Caco-2 (cell line): ENCODE measurements around the gene PHF13. TPM values are rescaled to one million over a fixed set of nuclear protein-coding genes. Genes with fewer than 3 reads are reported as not detected.
A peak's percentile ranks its signal among the peaks of the same experiment; 100 is the strongest.
"Not testable (repeated sequence)": the region's sequence is repeated elsewhere in the genome, so short reads cannot be mapped to it uniquely, and the experiment has no call there.

Experiments used
- BruUV-seq: library from RNA; stranded (reverse); fragments of 400-500 nt; replicated peaks from 2 replicates; lab custom pipeline; 2021; lab: Mats Ljungman, UMichigan
- CTCF ChIA-PET: fragments of 300-600 bp; sonication (Branson Sonifier 250); formaldehyde crosslinking; loops from one replicate; lab custom pipeline; 2022; ENCODE audit warnings: antibody characterized with exemption; lab: Charles Lee
- POLR2A ChIA-PET: fragments of 300-600 bp; sonication (Branson Sonifier 250); formaldehyde crosslinking; loops from one replicate; lab custom pipeline; 2022; ENCODE audit warnings: antibody characterized with exemption; lab: Charles Lee
- DNase-seq, 2 experiments: peaks; one replicate each; pipeline versions ENCODE4 v3.0.0 to v3.0.0-alpha.2; 2020 to 2022
- H3K27me3 ChIP-seq: replicated peaks from 2 replicates; pipeline ENCODE4 v1.6.0; 2011; ENCODE audit warnings: low read length; ENCODE audit not compliant: control insufficient read depth, insufficient read depth
- H3K36me3 ChIP-seq: 2 replicates; pipeline ENCODE4 v1.5.1; 2011; ENCODE audit warnings: low read length; ENCODE audit not compliant: control insufficient read depth, insufficient read depth
- H3K4me1 ChIP-seq: fragments of 250-450 bp; sonication (Bioruptor Pico); 2 replicates; pipeline ENCODE4 v1.5.1; 2020; ENCODE audit warnings: mild to moderate bottlenecking
- H3K4me3 ChIP-seq: 2 replicates; pipeline ENCODE4 v1.5.1; 2011; ENCODE audit warnings: low read depth, mild to moderate bottlenecking, control low read depth, low read length
- H3K9me3 ChIP-seq: fragments of 250-450 bp; sonication (Bioruptor Pico); 2 replicates; pipeline ENCODE4 v1.5.1; 2020; ENCODE audit warnings: mild to moderate bottlenecking, moderate library complexity
- H3K27ac Mint-ChIP-seq: one replicate; pipeline ENCODE4 v1.8.0; 2022; ENCODE audit warnings: mixed read lengths; ENCODE audit not compliant: unreplicated experiment
- H3K27me3 Mint-ChIP-seq: one replicate; pipeline ENCODE4 v1.8.0; 2022; ENCODE audit warnings: mixed read lengths; ENCODE audit not compliant: insufficient read depth, unreplicated experiment
- H3K36me3 Mint-ChIP-seq: one replicate; pipeline ENCODE4 v1.8.0; 2022; ENCODE audit warnings: mild to moderate bottlenecking, mixed read lengths; ENCODE audit not compliant: insufficient read depth, unreplicated experiment
- H3K4me1 Mint-ChIP-seq: one replicate; pipeline ENCODE4 v1.8.0; 2022; ENCODE audit warnings: low read depth, mixed read lengths; ENCODE audit not compliant: unreplicated experiment
- H3K4me3 Mint-ChIP-seq: one replicate; pipeline ENCODE4 v1.8.0; 2022; ENCODE audit warnings: mild to moderate bottlenecking, moderate library complexity, mixed read lengths; ENCODE audit not compliant: unreplicated experiment
- H3K9me3 Mint-ChIP-seq: one replicate; pipeline ENCODE4 v1.8.0; 2022; ENCODE audit warnings: mixed read lengths; ENCODE audit not compliant: unreplicated experiment
- intact Hi-C: fragments of 100-400 bp; cut with micrococcal nuclease; formaldehyde crosslinking; loops from one replicate; pipeline ENCODE4 v1.10.0; 2022; ENCODE audit not compliant: unreplicated experiment
- total RNA-seq: library from RNA; stranded (reverse); gene quantifications from 2 replicates; pipeline ENCODE4 v1.2.3, GENCODE V29; 2022
- TF ChIP-seq, protein P1 (sequence below), 2 experiments: fragments of 200-600 bp in 1 of 2; IDR thresholded peaks; 1 replicate in 1 of 2; 2 replicates in 1 of 2; pipeline versions ENCODE4 v1.5.1 to v1.8.0; 2011 to 2022; ENCODE audit warnings: antibody characterized with exemption in 1 of 2, control low read depth in 1 of 2, inconsistent platforms in 1 of 2, low read depth in 1 of 2, low read length in 1 of 2, mild to moderate bottlenecking in 1 of 2, moderate library complexity in 1 of 2; ENCODE audit not compliant: insufficient read depth in 1 of 2, severe bottlenecking in 1 of 2, unreplicated experiment in 1 of 2

The PHF13 gene
- total RNA-seq, 1 experiment from 2014 or later: 21.8 TPM

DNA sequence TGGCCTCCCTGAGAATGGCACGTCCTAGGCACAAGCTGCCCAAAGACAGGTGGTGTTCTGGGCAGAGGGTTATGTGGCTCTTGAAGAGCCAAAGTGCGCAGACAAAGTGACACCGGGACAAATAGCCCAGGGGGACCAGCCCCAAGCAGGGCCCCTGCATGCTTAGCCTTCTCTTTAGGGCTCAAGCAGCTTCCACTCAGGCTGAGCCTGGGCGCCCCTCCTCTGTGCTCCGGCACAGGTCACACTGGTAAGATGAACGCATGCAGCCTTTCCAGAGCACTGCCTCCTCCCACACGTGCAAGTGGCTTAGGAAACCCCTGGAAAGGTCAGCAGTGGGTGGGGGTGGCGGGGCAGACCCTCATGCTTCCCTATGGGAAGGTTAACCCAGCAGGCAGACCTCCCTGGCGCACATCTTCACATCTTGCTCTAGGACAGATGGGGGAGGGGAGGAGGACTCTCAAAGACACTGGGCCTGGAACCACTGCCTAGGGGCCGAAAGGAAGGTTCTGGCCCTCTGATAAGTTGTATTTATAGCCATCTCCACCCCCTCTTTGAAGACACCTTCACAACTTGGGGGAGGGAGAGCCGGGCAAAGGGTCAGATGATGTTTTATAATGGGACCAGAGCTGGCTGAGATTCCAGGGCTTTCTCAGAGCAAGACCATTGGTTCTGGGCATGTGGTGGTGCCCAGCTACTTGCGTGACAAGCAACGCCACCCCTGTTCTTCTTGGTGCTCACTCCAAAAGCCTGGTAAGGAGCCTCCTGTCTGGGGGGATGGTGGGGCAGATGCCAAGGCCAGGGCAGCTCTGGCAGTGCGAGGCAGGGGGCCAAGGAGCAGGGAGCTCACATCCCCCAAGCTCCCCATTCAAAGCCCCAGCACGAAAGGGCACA, 16.4 kb upstream of the PHF13 start:
- no peak for DNase-seq
- ChIA-PET POLR2A (no interaction called here), CTCF (no interaction called here)
- H3K36me3 ChIP-seq: peaks cover 6% of the 10 kb centered on the region
- no peaks in the 10 kb centered on the region for H3K9me3 Mint-ChIP-seq
- no peaks in the 10 kb centered on the region for H3K4me1 Mint-ChIP-seq
- no peaks in the 10 kb centered on the region for H3K27me3 ChIP-seq
- BruUV-seq: no TSS peak
- TF ChIP-seq, protein P1, sequence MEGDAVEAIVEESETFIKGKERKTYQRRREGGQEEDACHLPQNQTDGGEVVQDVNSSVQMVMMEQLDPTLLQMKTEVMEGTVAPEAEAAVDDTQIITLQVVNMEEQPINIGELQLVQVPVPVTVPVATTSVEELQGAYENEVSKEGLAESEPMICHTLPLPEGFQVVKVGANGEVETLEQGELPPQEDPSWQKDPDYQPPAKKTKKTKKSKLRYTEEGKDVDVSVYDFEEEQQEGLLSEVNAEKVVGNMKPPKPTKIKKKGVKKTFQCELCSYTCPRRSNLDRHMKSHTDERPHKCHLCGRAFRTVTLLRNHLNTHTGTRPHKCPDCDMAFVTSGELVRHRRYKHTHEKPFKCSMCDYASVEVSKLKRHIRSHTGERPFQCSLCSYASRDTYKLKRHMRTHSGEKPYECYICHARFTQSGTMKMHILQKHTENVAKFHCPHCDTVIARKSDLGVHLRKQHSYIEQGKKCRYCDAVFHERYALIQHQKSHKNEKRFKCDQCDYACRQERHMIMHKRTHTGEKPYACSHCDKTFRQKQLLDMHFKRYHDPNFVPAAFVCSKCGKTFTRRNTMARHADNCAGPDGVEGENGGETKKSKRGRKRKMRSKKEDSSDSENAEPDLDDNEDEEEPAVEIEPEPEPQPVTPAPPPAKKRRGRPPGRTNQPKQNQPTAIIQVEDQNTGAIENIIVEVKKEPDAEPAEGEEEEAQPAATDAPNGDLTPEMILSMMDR (IDR thresholded peaks at IDR 0.05; ENCODE audit: insufficient read depth in 1 of 2, low read depth in 1 of 2, low read length in 1 of 2, severe bottlenecking in 1 of 2, unreplicated experiment in 1 of 2): no peak
- intact Hi-C loops: no loop called here
- no peak overlapping the region for H3K27ac Mint-ChIP-seq
- no peaks in the 10 kb centered on the region for H3K9me3 ChIP-seq
- peaks cover 73% of the 10 kb centered on the region for H3K36me3 Mint-ChIP-seq
- no peaks in the 10 kb centered on the region for H3K27me3 Mint-ChIP-seq
- no peak overlapping the region for H3K4me3 ChIP-seq
- H3K4me1 ChIP-seq: no peaks in the 10 kb centered on the region
- H3K4me3 Mint-ChIP-seq: no peak overlapping the region

DNA sequence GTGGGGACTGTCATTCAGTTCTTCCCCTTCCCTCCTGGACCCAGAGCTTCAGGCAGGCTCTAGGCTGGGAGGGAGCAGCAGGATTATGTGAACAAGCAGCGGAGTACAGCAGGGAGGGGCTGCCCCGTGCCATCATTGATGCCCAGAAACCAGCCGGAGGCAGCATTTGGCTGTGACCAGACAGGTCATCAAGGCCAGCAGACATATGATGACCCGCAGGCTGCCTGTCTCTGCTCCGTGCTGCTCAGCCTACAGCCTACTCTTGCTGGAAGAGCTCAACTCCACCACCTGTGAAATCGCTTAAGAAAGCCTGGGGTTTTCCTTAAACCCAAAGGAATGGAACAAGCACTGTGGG, 15.8 kb upstream of the PHF13 start:
- Histone ChIP-seq H3K36me3 (peaks cover 6% of the 10 kb centered on the region), H3K4me3 (no peak overlapping the region), H3K4me1 (no peaks in the 10 kb centered on the region), H3K9me3 (no peaks in the 10 kb centered on the region), H3K27me3 (no peaks in the 10 kb centered on the region)
- intact Hi-C loops: no loop called here
- H3K4me1 Mint-ChIP-seq: no peaks in the 10 kb centered on the region
- DNase-seq: no peak
- BruUV-seq: no TSS peak
- no peak overlapping the region for H3K4me3 Mint-ChIP-seq
- no peak overlapping the region for H3K27ac Mint-ChIP-seq
- TF ChIP-seq, protein P1 (IDR thresholded peaks at IDR 0.05; ENCODE audit: insufficient read depth in 1 of 2, low read depth in 1 of 2, low read length in 1 of 2, severe bottlenecking in 1 of 2, unreplicated experiment in 1 of 2): no peak
- H3K36me3 Mint-ChIP-seq: peaks cover 73% of the 10 kb centered on the region
- ChIA-PET POLR2A (no interaction called here), CTCF (no interaction called here)
- H3K9me3 Mint-ChIP-seq: no peaks in the 10 kb centered on the region
- H3K27me3 Mint-ChIP-seq: no peaks in the 10 kb centered on the region

DNA sequence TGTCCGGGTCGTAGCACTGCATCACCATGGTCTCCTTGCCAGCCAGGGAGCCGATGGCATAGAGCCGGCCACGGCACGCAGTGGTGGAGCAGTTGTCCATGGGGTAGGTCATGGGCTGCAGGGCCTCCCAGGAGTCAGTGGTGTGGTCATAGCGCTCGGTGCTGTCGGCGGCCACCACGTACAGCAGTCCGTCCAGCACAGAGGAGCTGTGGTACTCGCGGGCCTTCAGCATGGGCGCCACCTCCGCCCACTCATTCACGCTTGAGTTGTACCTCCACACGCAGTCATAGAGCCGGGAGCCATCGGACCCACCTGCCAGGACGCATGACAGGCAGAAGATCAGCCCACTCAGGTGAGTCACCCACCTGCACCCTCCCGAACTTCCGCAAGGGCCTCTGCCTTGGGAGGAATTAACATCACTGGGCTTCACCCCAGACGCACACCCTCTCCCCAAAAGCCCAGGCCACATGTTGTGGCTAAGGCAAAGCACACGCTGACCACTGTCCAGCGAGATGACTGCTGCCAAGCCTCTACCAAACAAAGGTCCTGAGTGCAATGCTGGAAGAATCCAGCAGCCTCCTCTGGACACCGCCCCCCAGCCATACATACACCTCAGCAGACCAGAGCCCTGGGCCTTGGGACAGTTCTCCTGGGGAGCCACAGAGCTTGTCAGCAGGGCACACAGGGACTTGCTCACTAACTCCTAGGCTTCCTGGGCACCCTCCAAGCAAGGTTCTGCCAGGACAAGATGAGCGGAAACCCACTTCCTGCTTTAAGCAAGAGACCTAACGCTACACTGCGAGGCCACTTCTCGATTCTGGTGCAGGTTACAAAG, 14.2 kb upstream of the PHF13 start:
- Histone ChIP-seq H3K9me3 (no peaks in the 10 kb centered on the region), H3K4me3 (no peak overlapping the region), H3K27me3 (no peaks in the 10 kb centered on the region), H3K36me3 (peaks cover 6% of the 10 kb centered on the region), H3K4me1 (no peaks in the 10 kb centered on the region)
- intact Hi-C loops: no loop called here
- Mint-ChIP-seq H3K4me3 (no peak overlapping the region), H3K4me1 (no peaks in the 10 kb centered on the region), H3K36me3 (peaks cover 73% of the 10 kb centered on the region), H3K27me3 (no peaks in the 10 kb centered on the region), H3K27ac (no peak overlapping the region), H3K9me3 (no peaks in the 10 kb centered on the region)
- ChIA-PET POLR2A (no interaction called here), CTCF (no interaction called here)
- no TSS peak for BruUV-seq
- TF ChIP-seq, protein P1 (IDR thresholded peaks at IDR 0.05; ENCODE audit: insufficient read depth in 1 of 2, low read depth in 1 of 2, low read length in 1 of 2, severe bottlenecking in 1 of 2, unreplicated experiment in 1 of 2): no peak
- no peak for DNase-seq

DNA sequence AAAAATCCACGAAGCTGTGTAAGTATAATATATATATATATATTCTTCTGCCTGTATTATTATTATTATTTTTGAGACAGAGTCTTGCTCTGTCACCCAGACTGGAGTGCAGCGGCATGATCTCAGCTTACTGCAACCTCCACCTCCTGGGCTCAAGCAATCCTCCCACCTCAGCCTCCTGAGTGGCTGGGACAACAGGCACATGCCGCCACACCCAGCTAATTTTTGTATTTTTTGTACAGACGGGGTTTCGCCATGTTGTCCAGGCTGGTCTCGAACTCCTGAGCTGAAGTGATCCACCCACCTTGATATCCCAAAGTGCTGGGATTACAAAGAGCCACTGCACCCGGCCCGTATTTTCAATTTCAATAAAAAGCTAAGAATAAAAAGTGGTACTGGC, 13.5 kb upstream of the PHF13 start:
- not testable (repeated sequence) for H3K4me1 Mint-ChIP-seq, H3K27me3 Mint-ChIP-seq, H3K27ac Mint-ChIP-seq

More for the DNA sequence above, 13.5 kb upstream of the PHF13 start:
- H3K36me3 ChIP-seq, BruUV-seq, H3K9me3 Mint-ChIP-seq, H3K9me3 ChIP-seq, POLR2A ChIA-PET, H3K4me1 ChIP-seq, DNase-seq, H3K27me3 ChIP-seq, CTCF ChIA-PET: not testable (repeated sequence)
- H3K4me3 ChIP-seq: peak overlapping the region; percentile 56
- peak overlapping the region; percentile 96 for H3K4me3 Mint-ChIP-seq
- intact Hi-C loops: loop anchor here (10.0 kb wide), 2 partner anchors 45 to 105 kb away; partner anchors contain the start of genes NOL9, PLEKHG5 and TAS1R1
- peaks cover 71% of the 10 kb centered on the region for H3K36me3 Mint-ChIP-seq
